ENCODE measurements around the gene TOP3B. TPM values are rescaled to one million over a fixed set of nuclear protein-coding genes. Genes with fewer than 3 reads are reported as not detected.

Gene TOP3B
- total RNA-seq, 3 donors from 2014 or later = 39.3 to 45.2 (median 41.3) TPM

- H3K27me3 Mint-ChIP-seq (ENCODE audit: low read depth) = peaks cover 5% of the 10 kb centered on the region
- H3K4me3 Mint-ChIP-seq = no peak overlapping the region
- DNase-seq (no peak), ATAC-seq (no peak)
- no peaks in the 10 kb centered on the region for H3K36me3 Mint-ChIP-seq (ENCODE audit: insufficient read depth)
- H3K9me3 Mint-ChIP-seq = no peaks in the 10 kb centered on the region
- no peaks in the 10 kb centered on the region for H3K4me1 Mint-ChIP-seq (ENCODE audit: low read depth)
These were observed 19.3 kb upstream of the TOP3B start for GRCh38 chr22:22001664-22002525.

- H3K4me1 Mint-ChIP-seq (ENCODE audit: low read depth) = no peaks in the 10 kb centered on the region
- H3K9me3 Mint-ChIP-seq = no peaks in the 10 kb centered on the region
- DNase-seq (no peak), ATAC-seq (no peak)
- H3K27me3 Mint-ChIP-seq (ENCODE audit: low read depth) = peaks cover 5% of the 10 kb centered on the region
- H3K36me3 Mint-ChIP-seq (ENCODE audit: insufficient read depth) = no peaks in the 10 kb centered on the region
- H3K4me3 Mint-ChIP-seq = no peak overlapping the region
These were observed 16.1 kb upstream of the TOP3B start for GRCh38 chr22:21998595-21999247.

GRCh38 chr22:21996175-21996720 is 13.7 kb upstream of the TOP3B start:
- H3K9me3 Mint-ChIP-seq = no peaks in the 10 kb centered on the region
- H3K4me1 Mint-ChIP-seq (ENCODE audit: low read depth) = no peaks in the 10 kb centered on the region
- peaks cover 5% of the 10 kb centered on the region for H3K27me3 Mint-ChIP-seq (ENCODE audit: low read depth)
- ATAC-seq = no peak
- H3K36me3 Mint-ChIP-seq (ENCODE audit: insufficient read depth) = no peaks in the 10 kb centered on the region
- H3K4me3 Mint-ChIP-seq = no peak overlapping the region
- DNase-seq = no peak

- no peaks in the 10 kb centered on the region for H3K4me1 Mint-ChIP-seq (ENCODE audit: low read depth)
- DNase-seq = no peak
- ATAC-seq = no peak
These were observed 13.1 kb upstream of the TOP3B start for GRCh38 chr22:21995660-21996059.

GRCh38 chr22:21994881-21995444 is 12.4 kb upstream of the TOP3B start:
- Mint-ChIP-seq H3K4me3 (no peak overlapping the region), H3K9me3 (no peaks in the 10 kb centered on the region), H3K36me3 (ENCODE audit: insufficient read depth) (no peaks in the 10 kb centered on the region), H3K4me1 (ENCODE audit: low read depth) (no peaks in the 10 kb centered on the region), H3K27me3 (ENCODE audit: low read depth) (no peaks in the 10 kb centered on the region)
- ATAC-seq (no peak), DNase-seq (no peak)

More at GRCh38 chr22:21995660-21996059, 13.1 kb upstream of the TOP3B start:
- Mint-ChIP-seq H3K27me3 (ENCODE audit: low read depth) (peaks cover 4% of the 10 kb centered on the region), H3K36me3 (ENCODE audit: insufficient read depth) (no peaks in the 10 kb centered on the region), H3K4me3 (no peak overlapping the region), H3K9me3 (no peaks in the 10 kb centered on the region)

- Mint-ChIP-seq H3K4me1 (ENCODE audit: low read depth) (no peaks in the 10 kb centered on the region), H3K36me3 (ENCODE audit: insufficient read depth) (no peaks in the 10 kb centered on the region), H3K27me3 (ENCODE audit: low read depth) (peaks cover 3% of the 10 kb centered on the region), H3K9me3 (no peaks in the 10 kb centered on the region), H3K4me3 (no peak overlapping the region)
- ATAC-seq = no peak
- DNase-seq = no peak
These were observed 10.1 kb upstream of the TOP3B start for GRCh38 chr22:21992593-21993237.

GRCh38 chr22:21991774-21992173 is 9.2 kb upstream of the TOP3B start:
- ATAC-seq (no peak), DNase-seq (no peak)
- no peaks in the 10 kb centered on the region for H3K9me3 Mint-ChIP-seq
- no peaks in the 10 kb centered on the region for H3K36me3 Mint-ChIP-seq (ENCODE audit: insufficient read depth)
- H3K27me3 Mint-ChIP-seq (ENCODE audit: low read depth) = peaks cover 3% of the 10 kb centered on the region
- H3K4me1 Mint-ChIP-seq (ENCODE audit: low read depth) = no peaks in the 10 kb centered on the region
- H3K4me3 Mint-ChIP-seq = no peak overlapping the region

GRCh38 chr22:21991304-21991596 is 8.7 kb upstream of the TOP3B start:
- no peak for DNase-seq
- Mint-ChIP-seq H3K4me1 (ENCODE audit: low read depth) (no peaks in the 10 kb centered on the region), H3K9me3 (no peaks in the 10 kb centered on the region), H3K36me3 (ENCODE audit: insufficient read depth) (no peaks in the 10 kb centered on the region), H3K27me3 (ENCODE audit: low read depth) (peaks cover 3% of the 10 kb centered on the region), H3K4me3 (no peak overlapping the region)
- no peak for ATAC-seq

- Mint-ChIP-seq H3K9me3 (no peaks in the 10 kb centered on the region), H3K36me3 (ENCODE audit: insufficient read depth) (no peaks in the 10 kb centered on the region), H3K27me3 (ENCODE audit: low read depth) (peaks cover 3% of the 10 kb centered on the region), H3K4me1 (ENCODE audit: low read depth) (no peaks in the 10 kb centered on the region), H3K4me3 (no peak overlapping the region)
- ATAC-seq = no peak
- no peak for DNase-seq
These were observed 8.1 kb upstream of the TOP3B start for GRCh38 chr22:21990445-21991303.

- ATAC-seq (no peak), DNase-seq (no peak)
- H3K9me3 Mint-ChIP-seq = no peaks in the 10 kb centered on the region
- H3K4me1 Mint-ChIP-seq (ENCODE audit: low read depth) = no peaks in the 10 kb centered on the region
- H3K36me3 Mint-ChIP-seq (ENCODE audit: insufficient read depth) = no peaks in the 10 kb centered on the region
- H3K4me3 Mint-ChIP-seq = no peak overlapping the region
- peaks cover 3% of the 10 kb centered on the region for H3K27me3 Mint-ChIP-seq (ENCODE audit: low read depth)
These were observed 6.5 kb upstream of the TOP3B start for GRCh38 chr22:21989049-21989448.

- Mint-ChIP-seq H3K4me1 (ENCODE audit: low read depth) (peaks cover 14% of the 10 kb centered on the region), H3K4me3 (no peak overlapping the region), H3K9me3 (no peaks in the 10 kb centered on the region), H3K27me3 (ENCODE audit: low read depth) (peaks cover 3% of the 10 kb centered on the region), H3K36me3 (ENCODE audit: insufficient read depth) (no peaks in the 10 kb centered on the region)
- ATAC-seq (no peak), DNase-seq (no peak)
These were observed 2.6 kb upstream of the TOP3B start for GRCh38 chr22:21985214-21985613.

- ATAC-seq = no peak
- H3K9me3 Mint-ChIP-seq = no peaks in the 10 kb centered on the region
- DNase-seq = no peak
- no peak overlapping the region for H3K4me3 Mint-ChIP-seq
- H3K36me3 Mint-ChIP-seq (ENCODE audit: insufficient read depth) = no peaks in the 10 kb centered on the region
- peaks cover 15% of the 10 kb centered on the region for H3K4me1 Mint-ChIP-seq (ENCODE audit: low read depth)
- H3K27me3 Mint-ChIP-seq (ENCODE audit: low read depth) = peaks cover 3% of the 10 kb centered on the region
These were observed 2.2 kb upstream of the TOP3B start for GRCh38 chr22:21984793-21985192.

GRCh38 chr22:21981874-21982273 is 713 bp downstream of the TOP3B start:
- peak overlapping the region; percentile 92 for H3K4me3 Mint-ChIP-seq
- no peaks in the 10 kb centered on the region for H3K27me3 Mint-ChIP-seq (ENCODE audit: low read depth)
- DNase-seq (no peak), ATAC-seq (no peak)
- H3K36me3 Mint-ChIP-seq (ENCODE audit: insufficient read depth) = no peaks in the 10 kb centered on the region
- peaks cover 31% of the 10 kb centered on the region for H3K4me1 Mint-ChIP-seq (ENCODE audit: low read depth)
- H3K9me3 Mint-ChIP-seq = no peaks in the 10 kb centered on the region

- H3K4me1 Mint-ChIP-seq (ENCODE audit: low read depth) = peaks cover 36% of the 10 kb centered on the region
- no peak for DNase-seq
- H3K9me3 Mint-ChIP-seq = no peaks in the 10 kb centered on the region
- H3K27me3 Mint-ChIP-seq (ENCODE audit: low read depth) = no peaks in the 10 kb centered on the region
- ATAC-seq = no peak
- peak overlapping the region; percentile 8 for H3K4me3 Mint-ChIP-seq
- no peaks in the 10 kb centered on the region for H3K36me3 Mint-ChIP-seq (ENCODE audit: insufficient read depth)
These were observed 2.0 kb downstream of the TOP3B start for GRCh38 chr22:21980547-21980946.
